GM18517 (cell line): ENCODE measurements around the gene EPB41L1.

ENCODE experiments used
- ATAC-seq: cut with Tn5 transposase; IDR thresholded peaks from one replicate; pipeline ENCODE4 v1.9.1; 2021; ENCODE audit warnings: mild to moderate bottlenecking, moderate library complexity; ENCODE audit not compliant: unreplicated experiment

EPB41L1 gene

GRCh38 chr20:36153736-36154699 lies 522 bp upstream of the EPB41L1 start:
- no peak for ATAC-seq

GRCh38 chr20:36155629-36155971 lies 1.1 kb downstream of the EPB41L1 start:
- ATAC-seq, result no peak

DNA sequence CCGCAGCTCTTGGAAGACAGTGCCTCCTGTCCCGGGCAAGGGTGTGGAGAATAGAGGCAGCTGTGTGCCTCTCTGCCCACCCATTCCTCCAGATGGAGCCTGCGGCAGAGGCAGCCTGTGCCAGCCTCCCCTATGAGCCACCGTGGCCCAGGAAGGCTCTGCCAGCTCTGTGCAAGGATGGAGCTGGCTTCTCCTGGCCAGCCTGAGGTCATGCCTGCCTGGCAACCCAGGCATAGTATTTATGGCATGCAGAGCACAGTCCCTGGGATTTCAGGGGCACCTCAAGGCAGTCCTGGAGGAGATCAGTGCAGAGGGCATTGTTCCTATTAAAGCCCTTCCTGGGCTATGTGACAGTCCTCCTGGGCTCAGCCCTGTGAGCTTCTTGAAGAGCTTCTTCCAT lies 1.5 kb downstream of the EPB41L1 start:
- ATAC-seq, result no peak

- no peak for ATAC-seq
Observed at GRCh38 chr20:36157610-36158009, 3.1 kb downstream of the EPB41L1 start.

GRCh38 chr20:36158160-36158741 lies 3.7 kb downstream of the EPB41L1 start:
- ATAC-seq, result no peak

DNA sequence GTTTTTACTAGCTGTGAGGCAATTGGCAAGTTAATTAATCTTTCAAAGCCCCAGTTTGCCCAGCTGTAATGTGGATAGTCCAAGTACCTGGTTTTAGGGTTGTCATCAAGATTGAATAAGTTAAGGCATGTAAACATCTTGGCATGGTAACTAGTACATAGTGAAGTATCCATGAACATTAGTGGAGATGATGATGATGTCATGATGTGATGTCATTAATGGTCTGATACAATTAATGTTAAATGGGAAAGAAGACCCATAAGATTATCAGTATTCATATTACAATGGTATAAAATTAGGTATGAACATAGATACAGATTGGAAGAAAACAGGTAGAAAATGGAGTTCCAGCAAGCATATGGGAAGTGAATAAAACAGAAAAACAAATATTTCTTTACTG lies 5.3 kb downstream of the EPB41L1 start:
- ATAC-seq, result no peak

DNA sequence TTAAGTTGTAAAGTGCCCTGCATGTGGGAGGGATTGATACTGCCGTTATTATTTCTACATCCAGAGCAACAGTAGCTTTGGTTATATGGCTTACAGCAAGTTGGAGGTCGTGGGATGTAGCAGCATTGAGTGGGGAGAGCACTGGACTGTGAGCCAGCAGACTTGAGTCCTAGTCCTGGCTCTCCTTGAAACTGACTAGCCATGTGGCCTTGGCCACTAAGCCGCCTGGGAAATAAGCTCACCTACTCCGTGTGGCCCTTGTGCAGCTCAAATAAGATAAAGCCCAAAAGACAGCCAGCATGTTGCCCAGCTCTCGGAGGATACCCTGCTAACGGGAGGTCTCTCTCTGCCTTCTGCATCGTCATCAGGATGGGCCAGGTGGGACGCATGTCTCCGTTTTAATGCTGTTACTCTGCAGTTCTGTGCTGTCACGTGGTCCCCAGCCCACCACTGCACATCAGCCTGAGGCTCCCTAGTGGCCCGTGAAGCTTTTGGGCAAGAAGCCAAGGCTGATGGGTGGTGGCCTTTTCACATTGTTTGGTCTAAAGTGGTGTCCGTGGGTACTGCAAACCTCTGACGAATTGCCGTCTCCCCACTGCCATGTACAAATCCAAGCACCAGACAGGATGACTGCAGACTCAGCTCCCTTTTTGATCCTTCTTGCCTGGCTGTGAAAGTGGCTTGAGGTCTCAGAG lies 7.9 kb downstream of the EPB41L1 start:
- ATAC-seq, result no peak

DNA sequence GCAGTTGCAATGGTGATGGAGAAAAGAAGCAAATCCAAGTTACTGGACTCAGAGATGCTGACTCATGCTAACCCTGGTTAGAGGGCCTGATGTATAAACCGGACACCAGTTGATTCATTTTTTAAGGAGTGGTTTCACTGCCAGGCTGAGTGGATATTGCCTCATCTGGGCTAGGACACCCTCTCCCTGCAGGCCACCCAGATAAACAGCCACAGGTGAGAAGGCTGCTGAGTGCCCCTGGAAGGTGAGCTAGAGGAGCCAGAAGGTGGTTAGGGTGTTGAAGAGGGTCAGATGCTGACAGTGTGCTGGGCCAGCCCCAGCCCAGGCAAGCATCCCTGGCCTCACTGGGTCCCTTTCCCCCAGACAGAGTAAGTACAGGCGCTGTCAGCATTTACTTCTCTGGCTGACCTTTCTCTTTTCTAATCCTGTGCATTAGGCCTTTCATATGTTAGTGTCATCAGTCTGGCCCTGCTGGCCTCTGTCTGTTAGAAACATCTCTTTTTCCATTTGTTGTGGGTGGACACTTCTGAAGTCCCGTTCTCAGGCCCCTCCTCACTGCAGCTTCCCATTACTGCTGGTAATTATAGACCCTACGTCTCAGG lies 13.5 kb downstream of the EPB41L1 start:
- no peak for ATAC-seq

- no peak for ATAC-seq
Observed at GRCh38 chr20:36170542-36171215, 16.1 kb downstream of the EPB41L1 start.

DNA sequence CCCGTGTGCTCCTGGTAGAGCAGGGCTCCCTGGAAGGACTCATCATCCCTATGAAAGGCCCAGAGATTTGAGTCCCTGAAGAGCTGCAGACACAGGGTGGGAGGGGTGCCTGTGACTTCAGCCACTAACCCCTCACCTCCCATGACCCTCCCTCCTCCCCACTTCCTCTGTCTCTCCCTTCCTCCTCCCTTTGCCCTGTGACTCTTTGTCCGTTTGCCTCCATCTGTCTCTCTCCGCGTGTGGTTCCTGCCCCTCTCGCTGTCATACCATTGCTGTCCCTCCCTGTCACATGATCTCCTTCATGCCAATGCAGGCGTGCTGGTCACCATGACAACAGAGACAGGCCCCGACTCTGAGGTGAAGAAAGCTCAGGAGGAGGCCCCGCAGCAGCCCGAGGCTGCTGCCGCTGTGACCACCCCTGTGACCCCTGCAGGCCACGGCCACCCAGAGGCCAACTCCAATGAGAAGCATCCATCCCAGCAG lies 19.0 kb downstream of the EPB41L1 start:
- no peak for ATAC-seq

DNA sequence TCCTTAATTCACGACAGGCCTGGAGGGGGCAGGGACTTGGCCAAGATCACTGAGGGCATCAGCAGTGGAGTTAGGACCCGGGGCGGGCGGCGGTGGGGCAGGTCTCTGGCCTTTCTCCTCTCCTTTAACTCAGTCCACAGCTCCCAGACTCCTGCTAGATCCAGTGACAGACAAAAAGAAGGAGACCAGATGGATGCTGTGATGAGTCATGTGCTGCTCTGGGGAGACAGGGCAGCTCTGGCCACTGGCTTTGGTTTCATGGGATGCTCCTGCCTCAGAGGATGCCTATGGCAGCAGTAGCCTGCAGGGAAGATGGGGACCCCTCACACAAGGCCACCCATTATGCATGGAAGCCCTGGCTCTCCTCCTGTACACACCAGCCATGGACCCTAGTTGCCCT lies 20.5 kb downstream of the EPB41L1 start:
- ATAC-seq, result no peak

GRCh38 chr20:36175475-36175995 lies 21.0 kb downstream of the EPB41L1 start:
- no peak for ATAC-seq

DNA sequence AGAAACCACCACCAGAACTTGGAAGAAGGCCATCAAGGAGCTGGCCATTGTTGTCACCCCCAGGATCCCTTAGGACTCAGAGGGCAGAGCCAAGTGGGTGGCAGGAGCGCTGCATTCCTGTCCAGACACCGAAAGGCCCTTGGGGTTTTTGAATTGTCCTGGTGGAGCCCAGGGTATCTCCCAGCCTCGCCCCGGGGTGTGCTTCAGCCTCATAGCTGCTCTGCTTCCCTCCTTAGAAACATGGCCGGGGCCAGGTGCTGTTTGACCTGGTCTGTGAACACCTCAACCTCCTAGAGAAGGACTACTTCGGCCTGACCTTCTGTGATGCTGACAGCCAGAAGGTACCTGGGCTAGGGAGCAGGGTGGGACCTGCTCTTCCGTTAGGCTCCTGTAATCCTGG lies 23.2 kb downstream of the EPB41L1 start:
- no peak for ATAC-seq

DNA sequence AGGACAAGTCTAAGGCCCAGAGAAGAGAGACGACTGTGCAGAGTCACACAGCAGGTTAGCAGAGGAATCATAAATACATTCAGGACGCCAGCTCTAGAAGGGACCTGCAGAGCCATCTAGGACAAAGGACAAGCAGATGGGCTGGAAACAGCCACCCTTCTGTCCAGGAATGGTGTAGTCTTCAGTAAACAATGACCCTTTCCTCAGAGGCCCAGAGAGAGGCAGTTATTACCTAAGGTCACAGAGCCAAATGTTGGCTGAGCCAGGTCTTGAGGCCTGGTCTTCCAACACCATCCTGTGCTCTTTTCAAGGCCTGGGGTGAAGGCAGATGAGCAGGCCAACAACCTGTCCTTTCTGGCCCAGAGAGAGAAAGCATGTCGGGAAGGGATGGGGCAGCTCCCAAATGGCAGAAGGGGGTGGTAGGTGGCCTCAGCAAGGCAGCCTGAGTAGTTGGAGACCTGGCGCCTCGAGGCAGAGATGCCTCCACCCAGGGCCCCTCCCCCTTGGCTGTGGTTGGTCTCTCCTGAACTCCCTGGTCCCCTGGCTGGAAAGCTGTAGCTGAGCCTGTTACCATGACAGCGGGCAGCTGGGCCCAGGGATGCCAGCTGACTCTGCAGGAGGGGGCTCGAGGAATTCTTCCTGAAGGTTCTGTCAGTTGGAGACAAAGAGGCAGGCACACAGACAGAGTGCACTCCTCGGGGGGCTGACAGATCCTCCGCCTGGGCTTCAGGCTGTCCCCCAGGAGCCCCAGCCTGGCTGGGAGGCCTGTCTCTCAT lies 24.8 kb downstream of the EPB41L1 start:
- no peak for ATAC-seq

- no peak for ATAC-seq
Observed at GRCh38 chr20:36180323-36180722, 25.8 kb downstream of the EPB41L1 start.

GRCh38 chr20:36181934-36182603 lies 27.5 kb downstream of the EPB41L1 start:
- no peak for ATAC-seq

DNA sequence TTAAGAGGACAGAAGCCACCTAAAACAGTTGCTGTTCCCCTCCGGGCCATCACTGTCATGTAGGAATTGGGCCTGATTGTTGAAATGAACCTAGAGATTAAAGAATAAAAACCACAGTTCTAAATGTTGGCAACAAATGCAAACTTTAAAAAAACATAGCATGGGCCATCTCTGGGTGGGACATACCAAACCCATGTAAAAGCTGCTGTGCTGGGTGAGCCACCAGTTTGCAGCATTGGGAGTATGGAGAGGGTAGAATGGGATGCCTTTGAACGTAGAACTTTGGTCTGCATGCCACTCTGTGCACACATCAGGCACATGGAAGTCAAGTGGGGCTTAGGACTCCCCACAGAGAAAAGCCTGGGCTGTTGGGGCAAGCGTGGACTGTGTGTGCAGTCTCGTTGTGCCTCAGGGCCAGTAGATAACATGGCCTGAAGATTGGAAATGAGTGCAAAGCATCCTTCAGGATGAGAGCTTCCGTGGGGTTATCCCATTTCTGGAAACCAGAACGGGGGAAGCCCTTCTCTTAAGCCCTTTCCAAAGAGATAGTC lies 28.1 kb downstream of the EPB41L1 start:
- ATAC-seq, result no peak

DNA sequence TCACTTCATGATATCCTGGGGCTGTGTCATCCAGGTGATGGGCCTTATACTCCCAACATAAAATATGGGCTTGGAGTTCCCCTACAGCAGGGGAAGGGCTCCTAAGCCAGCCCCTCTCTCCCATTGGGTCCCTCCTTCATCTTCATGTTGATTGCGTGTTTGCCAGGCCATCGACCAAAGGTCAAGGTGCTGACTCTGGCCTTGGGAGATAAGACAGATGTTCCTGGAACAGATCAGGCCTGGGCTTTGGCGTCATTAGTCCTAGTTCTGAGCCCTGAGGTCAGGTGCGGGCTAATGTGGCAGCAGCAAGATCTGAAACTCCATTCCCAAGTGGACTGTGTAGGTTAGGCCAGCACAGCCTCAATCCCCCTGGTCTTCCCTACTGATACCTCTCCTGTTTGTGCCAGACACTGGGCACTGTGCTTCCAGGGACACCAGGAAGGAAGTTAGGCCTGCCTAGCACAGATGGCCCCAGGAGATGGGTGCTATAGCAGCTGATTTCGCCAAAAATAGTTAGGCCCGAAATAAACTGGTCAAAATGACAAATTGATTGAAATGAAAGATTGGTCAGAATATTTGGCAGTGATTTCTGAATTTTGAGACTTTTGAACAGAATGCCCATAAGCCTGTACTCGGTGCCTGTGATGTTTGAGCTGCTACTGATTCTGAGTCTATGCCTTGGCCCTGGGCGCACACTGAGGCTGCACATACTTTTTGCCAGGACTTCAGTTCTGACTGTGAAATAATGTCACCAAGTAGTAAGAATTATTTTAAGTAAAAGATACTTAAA lies 28.8 kb downstream of the EPB41L1 start:
- ATAC-seq, result no peak
